ENCODE measurements around the gene TBX19.

Gene TBX19

DNA sequence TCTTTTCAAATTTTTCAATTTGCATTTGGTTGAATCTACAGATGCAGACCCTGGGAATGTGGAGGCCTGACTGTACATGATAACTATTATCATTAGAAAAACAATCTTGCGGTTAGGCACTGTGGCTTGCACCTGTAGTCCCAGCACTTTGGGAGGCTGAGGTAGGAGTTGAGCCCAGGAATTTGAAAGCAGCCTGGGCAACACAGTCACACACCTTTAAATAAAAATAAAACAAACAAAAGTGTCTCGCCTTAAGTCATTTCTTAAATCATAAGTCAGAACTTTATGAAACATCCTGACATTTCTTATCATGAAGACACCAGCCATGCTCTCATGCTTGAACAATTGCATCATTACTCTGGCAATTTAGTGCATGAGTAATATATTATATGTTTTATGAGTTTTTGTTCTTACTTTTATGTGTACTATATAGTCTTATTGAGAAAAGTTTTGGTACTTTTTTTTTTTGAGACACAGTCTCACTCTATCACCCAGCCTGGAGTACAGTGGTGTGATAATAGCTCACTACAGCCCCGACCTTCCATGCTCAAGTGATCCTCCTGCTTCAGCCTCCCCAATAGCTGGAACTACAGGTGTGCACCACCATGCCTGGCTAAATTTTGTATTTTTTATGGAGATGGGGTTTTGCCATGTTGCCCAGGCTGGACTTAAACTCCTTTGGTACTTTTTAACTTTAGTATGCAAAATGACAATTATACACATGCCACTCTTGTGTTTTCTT lies 7.8 kb downstream of the TBX19 start:
- no peak overlapping the region for H3K4me3 ChIP-seq (ENCODE audit: low read depth, low read length)
- no peak for TF ChIP-seq CTCF (IDR thresholded peaks at IDR 0.05; ENCODE audit: insufficient read depth, low read depth, low read length, missing control alignments)
- no peak for DNase-seq (ENCODE audit: low read depth)

DNA sequence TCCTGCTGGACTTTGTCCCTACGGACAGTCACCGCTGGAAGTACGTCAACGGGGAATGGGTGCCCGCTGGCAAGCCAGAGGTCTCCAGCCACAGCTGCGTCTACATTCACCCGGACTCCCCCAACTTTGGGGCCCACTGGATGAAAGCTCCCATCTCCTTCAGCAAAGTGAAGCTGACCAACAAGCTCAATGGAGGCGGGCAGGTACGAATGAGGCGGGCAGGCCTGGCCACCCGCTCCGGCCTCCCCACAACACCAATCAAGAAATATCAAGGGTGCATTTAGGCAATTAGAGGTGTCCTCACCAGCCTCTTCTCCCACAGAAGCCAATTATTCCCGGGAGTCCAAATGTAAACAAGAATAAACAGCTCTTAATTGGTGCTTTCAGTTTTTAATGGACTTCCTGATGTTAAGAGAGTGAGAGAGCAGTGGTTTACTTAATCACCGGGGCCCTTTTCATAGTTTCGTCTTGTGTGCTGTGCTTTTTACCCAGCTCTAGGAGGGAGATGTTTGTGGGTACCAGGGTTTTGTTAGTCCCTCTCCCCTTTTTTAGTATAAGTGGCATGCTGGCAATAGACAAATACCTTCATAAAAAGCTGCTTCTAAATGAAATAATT lies 10.7 kb downstream of the TBX19 start:
- DNase-seq (ENCODE audit: low read depth): peak; percentile 30
- no peak for TF ChIP-seq CTCF (IDR thresholded peaks at IDR 0.05; ENCODE audit: insufficient read depth, low read depth, low read length, missing control alignments)
- no peak overlapping the region for H3K4me3 ChIP-seq (ENCODE audit: low read depth, low read length)

- TF ChIP-seq CTCF (IDR thresholded peaks at IDR 0.05; ENCODE audit: insufficient read depth, low read depth, low read length, missing control alignments): no peak
- no peak for DNase-seq (ENCODE audit: low read depth)
- H3K4me3 ChIP-seq (ENCODE audit: low read depth, low read length): no peak overlapping the region
Observed at GRCh38 chr1:168293356-168293755, 12.7 kb downstream of the TBX19 start.

DNA sequence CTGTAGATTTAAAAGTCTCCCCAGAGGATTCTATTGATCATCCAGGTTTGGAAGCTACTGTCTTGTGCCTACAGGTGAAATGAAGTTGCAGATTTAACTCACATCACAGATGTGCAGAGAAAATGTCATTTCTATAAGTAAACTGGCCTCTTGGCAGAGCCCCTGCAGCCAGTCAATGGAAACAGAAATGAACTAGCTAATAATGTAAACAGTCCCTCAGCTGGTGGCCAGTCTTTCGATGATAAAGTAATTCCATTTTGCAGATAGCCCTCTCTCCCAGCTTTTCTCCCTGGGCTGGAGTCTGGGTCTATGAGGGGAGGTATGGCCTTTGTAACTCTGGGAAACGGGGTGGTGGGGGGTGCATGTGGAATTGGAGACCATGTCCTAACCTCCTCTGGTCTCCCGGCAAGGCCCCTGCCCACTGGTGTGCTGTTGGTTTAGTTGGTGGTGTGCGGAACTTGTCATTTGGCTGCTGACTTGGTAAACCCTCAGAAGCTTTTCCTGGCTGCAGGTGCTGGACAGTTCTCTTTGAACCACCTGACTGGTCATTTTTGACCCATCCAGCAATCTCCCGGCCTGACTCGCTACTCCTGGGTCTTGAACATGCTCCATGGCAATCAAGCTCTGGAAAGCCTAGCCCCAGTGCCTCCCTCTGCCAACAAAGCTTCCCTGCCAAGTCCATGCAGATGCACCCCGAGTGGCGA lies 14.9 kb downstream of the TBX19 start:
- no peak for TF ChIP-seq CTCF (IDR thresholded peaks at IDR 0.05; ENCODE audit: insufficient read depth, low read depth, low read length, missing control alignments)
- DNase-seq (ENCODE audit: low read depth): no peak
- H3K4me3 ChIP-seq (ENCODE audit: low read depth, low read length): no peak overlapping the region

DNA sequence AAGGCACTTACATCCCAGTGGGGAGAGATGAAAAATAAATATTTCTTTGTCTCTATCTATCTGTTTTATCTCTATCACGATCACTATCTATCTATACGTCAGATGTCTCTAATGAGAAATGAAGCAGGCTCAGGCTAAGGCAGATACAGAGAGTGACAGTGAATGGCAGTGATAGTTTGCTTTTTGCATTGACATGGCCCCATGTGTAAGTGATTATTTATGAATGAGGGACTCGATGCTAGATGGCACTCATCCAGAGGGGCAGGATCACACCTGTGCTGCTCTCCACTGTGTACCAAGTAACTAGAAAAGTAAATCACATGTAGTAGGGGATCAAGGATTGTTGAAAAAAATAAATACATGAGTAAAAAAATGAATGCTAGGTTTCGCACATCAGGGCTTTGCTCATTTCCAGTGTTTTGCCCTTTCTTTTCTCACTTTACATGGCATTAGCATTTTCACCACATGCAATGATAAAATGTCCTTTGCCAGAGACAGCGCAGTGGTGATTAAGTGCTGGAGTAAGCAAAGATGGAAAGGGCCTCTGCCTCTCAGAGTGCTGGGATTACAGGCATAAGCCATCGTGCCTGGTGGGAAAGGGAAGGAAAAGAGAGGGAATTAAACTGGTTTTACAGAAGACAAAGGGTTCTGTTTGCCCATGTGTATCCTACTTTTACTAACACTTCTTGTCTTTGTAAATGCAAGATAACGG lies 16.5 kb downstream of the TBX19 start:
- TF ChIP-seq CTCF (IDR thresholded peaks at IDR 0.05; ENCODE audit: insufficient read depth, low read depth, low read length, missing control alignments): no peak
- no peak overlapping the region for H3K4me3 ChIP-seq (ENCODE audit: low read depth, low read length)
- no peak for DNase-seq (ENCODE audit: low read depth)

- no peak for DNase-seq (ENCODE audit: low read depth)
- no peak overlapping the region for H3K4me3 ChIP-seq (ENCODE audit: low read depth, low read length)
- TF ChIP-seq CTCF (IDR thresholded peaks at IDR 0.05; ENCODE audit: insufficient read depth, low read depth, low read length, missing control alignments): no peak
Observed at GRCh38 chr1:168298446-168298845, 17.8 kb downstream of the TBX19 start.

Measured in GM12865 (cell line).